Colonic mucosa (tissue), 4 donors: Measurements from ENCODE around the gene CAMK1D. TPM values are rescaled to one million over a fixed set of nuclear protein-coding genes. Genes with fewer than 3 reads are reported as not detected.
"Not testable (repeated sequence)": the region's sequence is repeated elsewhere in the genome, so short reads cannot be mapped to it uniquely, and the experiment has no call there.

Experiments
- DNase-seq: peaks from one replicate; pipeline ENCODE4 v3.0.0-alpha.2; 2020
- H3K27ac ChIP-seq: fragments of 200-600 bp; one replicate; pipeline ENCODE4 v1.8.0; 2021
- H3K27me3 ChIP-seq: fragments of 200-600 bp; one replicate; pipeline ENCODE4 v1.8.0; 2021
- H3K36me3 ChIP-seq: fragments of 200-600 bp; one replicate; pipeline ENCODE4 v1.8.0; 2021
- H3K4me1 ChIP-seq: fragments of 200-600 bp; one replicate; pipeline ENCODE4 v1.8.0; 2021; ENCODE audit warnings: mild to moderate bottlenecking
- H3K4me3 ChIP-seq: fragments of 200-600 bp; one replicate; pipeline ENCODE4 v1.8.0; 2021
- H3K9ac ChIP-seq, 2 donors: one replicate each; pipeline ENCODE4 v1.7.0; 2013; ENCODE audit warnings: control low read depth in 2 of 2, low read depth in 2 of 2, low read length in 2 of 2
- H3K9me3 ChIP-seq: fragments of 200-600 bp; one replicate; pipeline ENCODE4 v1.8.0; 2021
- CTCF ChIP-seq: fragments of 200-600 bp; IDR thresholded peaks from one replicate; pipeline ENCODE4 v1.8.0; 2022; ENCODE audit warnings: antibody characterized with exemption, mild to moderate bottlenecking
- intact Hi-C: fragments of 100-400 bp; cut with DNase I; formaldehyde crosslinking; loops from one replicate; pipeline ENCODE4 v1.14.1; 2022
- total RNA-seq, 2 donors: library from RNA; stranded (reverse); fragmentation: NEBNext Ultra II Directional in 1 of 2; extraction: Animal tissue kit (Norgen Biotek cat#: 25700) in 1 of 2; gene quantifications; one replicate each; pipeline ENCODE4 v1.2.1, GENCODE V29; 2021
- donor health status: healthy.
- donor health status: DM: no; HTN: no; CAD: no.
- donor health status: DM: no; HTN: no; CAD: no.

The CAMK1D gene
- total RNA-seq, 2 donors from 2014 or later = 21.3 to 29.7 TPM

GRCh38 chr10:12719365-12719764 is 370.0 kb downstream of the CAMK1D start:
- no peaks in the 10 kb centered on the region for H3K36me3 ChIP-seq
- intact Hi-C loops = loop anchor here (5.0 to 10.0 kb wide), 2 partner anchors 183 to 355 kb away; no protein-coding TSS in a partner anchor
- H3K9ac ChIP-seq = no peak overlapping the region
- DNase-seq = peak; percentile 63
- H3K27me3 ChIP-seq = no peaks in the 10 kb centered on the region
- no peaks in the 10 kb centered on the region for H3K9me3 ChIP-seq
- H3K4me3 ChIP-seq = no peak overlapping the region
- H3K27ac ChIP-seq = no peak overlapping the region
- TF ChIP-seq CTCF = no peak
- H3K4me1 ChIP-seq = no peaks in the 10 kb centered on the region

GRCh38 chr10:12720217-12720981 is 371.1 kb downstream of the CAMK1D start:
- Histone ChIP-seq H3K27ac (peak overlapping the region; percentile 17), H3K4me3 (no peak overlapping the region), H3K27me3 (no peaks in the 10 kb centered on the region), H3K4me1 (no peaks in the 10 kb centered on the region), H3K36me3 (no peaks in the 10 kb centered on the region), H3K9ac (no peak overlapping the region), H3K9me3 (no peaks in the 10 kb centered on the region)
- peak; percentile 94 for DNase-seq
- intact Hi-C loops = no loop called here
- no peak for TF ChIP-seq CTCF

DNA sequence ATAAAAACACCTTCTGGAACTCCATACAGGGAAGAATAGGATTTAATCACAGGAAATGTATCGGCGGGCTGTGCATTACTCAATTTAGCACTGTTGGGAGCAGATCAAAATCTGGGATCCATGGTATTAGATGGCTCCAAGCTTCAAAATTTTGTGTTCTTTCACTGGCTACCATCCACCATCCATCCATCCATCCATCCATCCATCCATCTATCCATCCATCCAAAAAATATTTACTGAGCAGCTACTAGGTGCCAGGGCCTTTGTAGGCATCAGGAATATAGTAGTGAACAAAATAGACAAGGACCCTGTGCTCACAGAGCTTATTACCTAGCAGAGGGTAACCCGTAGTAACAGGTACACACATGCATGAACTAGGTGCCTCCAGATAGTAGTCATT is 372.0 kb downstream of the CAMK1D start:
- TF ChIP-seq CTCF = no peak
- Histone ChIP-seq H3K4me3 (no peak overlapping the region), H3K36me3 (no peaks in the 10 kb centered on the region), H3K27ac (no peak overlapping the region), H3K27me3 (no peaks in the 10 kb centered on the region), H3K4me1 (no peaks in the 10 kb centered on the region), H3K9ac (no peak overlapping the region), H3K9me3 (no peaks in the 10 kb centered on the region)
- intact Hi-C loops = no loop called here
- DNase-seq = no peak

GRCh38 chr10:12723220-12723619 is 373.9 kb downstream of the CAMK1D start:
- intact Hi-C loops = no loop called here
- H3K4me3 ChIP-seq = no peak overlapping the region
- no peaks in the 10 kb centered on the region for H3K9me3 ChIP-seq
- H3K36me3 ChIP-seq = no peaks in the 10 kb centered on the region
- H3K4me1 ChIP-seq = no peaks in the 10 kb centered on the region
- DNase-seq = no peak
- TF ChIP-seq CTCF = no peak
- no peaks in the 10 kb centered on the region for H3K27me3 ChIP-seq
- no peak overlapping the region for H3K9ac ChIP-seq
- H3K27ac ChIP-seq = no peak overlapping the region

- H3K36me3 ChIP-seq = no peaks in the 10 kb centered on the region
- H3K27ac ChIP-seq = no peak overlapping the region
- no peak for DNase-seq
- TF ChIP-seq CTCF = no peak
- no peak overlapping the region for H3K9ac ChIP-seq
- no peaks in the 10 kb centered on the region for H3K4me1 ChIP-seq
- no peak overlapping the region for H3K4me3 ChIP-seq
- H3K27me3 ChIP-seq = no peaks in the 10 kb centered on the region
- H3K9me3 ChIP-seq = no peaks in the 10 kb centered on the region
- intact Hi-C loops = no loop called here
Measured at GRCh38 chr10:12724807-12725579, 375.6 kb downstream of the CAMK1D start.

DNA sequence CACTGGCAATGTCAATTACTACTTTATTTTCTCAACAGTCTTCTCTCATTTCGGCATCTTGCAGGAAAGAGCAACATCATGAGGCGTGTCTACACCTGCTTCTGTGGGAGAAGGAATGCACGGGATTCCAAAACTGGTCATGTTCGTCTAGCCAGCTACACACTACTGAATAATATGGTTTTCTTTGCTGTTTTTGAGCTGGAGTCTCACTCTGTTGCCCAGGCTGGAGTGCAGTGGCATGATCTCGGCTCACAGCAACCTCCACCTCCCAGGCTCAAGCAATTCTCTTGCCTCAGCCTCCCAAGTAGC is 376.2 kb downstream of the CAMK1D start:
- H3K27me3 ChIP-seq, DNase-seq, intact Hi-C loops, H3K27ac ChIP-seq, H3K4me3 ChIP-seq, H3K9ac ChIP-seq, H3K4me1 ChIP-seq, H3K36me3 ChIP-seq, H3K9me3 ChIP-seq: not testable (repeated sequence)
